Neutrophil (primary cell): ENCODE data around the gene GCH1.
"Not testable (repeated sequence)": the region's sequence is repeated elsewhere in the genome, so short reads cannot be mapped to it uniquely, and the experiment has no call there.

Experiments
- H3K27ac ChIP-seq: fragments of 200-600 bp; sonication (generic); 2 replicates; pipeline ENCODE4 v1.5.1; 2016; ENCODE audit warnings: mild to moderate bottlenecking, moderate library complexity
- H3K27me3 ChIP-seq: fragments of 200-600 bp; sonication (generic); 2 replicates; pipeline ENCODE4 v1.6.0; 2016; ENCODE audit warnings: mild to moderate bottlenecking
- H3K36me3 ChIP-seq: fragments of 200-600 bp; sonication (generic); 2 replicates; pipeline ENCODE4 v1.5.1; 2017
- H3K4me1 ChIP-seq, 2 experiments: fragments of 200-600 bp in 1 of 2; sonication (generic) in 1 of 2; 1 replicate in 1 of 2; 2 replicates in 1 of 2; pipeline versions ENCODE4 v1.5.1 to v1.6.1; 2013 to 2016; ENCODE audit warnings: low read depth in 1 of 2, low read length in 1 of 2, mild to moderate bottlenecking in 1 of 2, moderate library complexity in 1 of 2; ENCODE audit not compliant: control insufficient read depth in 1 of 2, insufficient read depth in 1 of 2
- H3K4me3 ChIP-seq, 2 experiments: fragments of 200-600 bp in 1 of 2; sonication (generic) in 1 of 2; 1 replicate in 1 of 2; 2 replicates in 1 of 2; pipeline ENCODE4 v1.5.1; 2013 to 2016; ENCODE audit warnings: low read depth in 1 of 2, low read length in 1 of 2, mild to moderate bottlenecking in 1 of 2, moderate library complexity in 1 of 2
- H3K9me3 ChIP-seq: fragments of 200-600 bp; sonication (generic); 2 replicates; pipeline ENCODE4 v1.5.1; 2016
- TF ChIP-seq, protein P1 (sequence below): fragments of 200-600 bp; sonication (generic); IDR thresholded peaks from 2 replicates; pipeline ENCODE4 v1.5.1; 2016; ENCODE audit warnings: antibody characterized with exemption

GCH1 gene

DNA sequence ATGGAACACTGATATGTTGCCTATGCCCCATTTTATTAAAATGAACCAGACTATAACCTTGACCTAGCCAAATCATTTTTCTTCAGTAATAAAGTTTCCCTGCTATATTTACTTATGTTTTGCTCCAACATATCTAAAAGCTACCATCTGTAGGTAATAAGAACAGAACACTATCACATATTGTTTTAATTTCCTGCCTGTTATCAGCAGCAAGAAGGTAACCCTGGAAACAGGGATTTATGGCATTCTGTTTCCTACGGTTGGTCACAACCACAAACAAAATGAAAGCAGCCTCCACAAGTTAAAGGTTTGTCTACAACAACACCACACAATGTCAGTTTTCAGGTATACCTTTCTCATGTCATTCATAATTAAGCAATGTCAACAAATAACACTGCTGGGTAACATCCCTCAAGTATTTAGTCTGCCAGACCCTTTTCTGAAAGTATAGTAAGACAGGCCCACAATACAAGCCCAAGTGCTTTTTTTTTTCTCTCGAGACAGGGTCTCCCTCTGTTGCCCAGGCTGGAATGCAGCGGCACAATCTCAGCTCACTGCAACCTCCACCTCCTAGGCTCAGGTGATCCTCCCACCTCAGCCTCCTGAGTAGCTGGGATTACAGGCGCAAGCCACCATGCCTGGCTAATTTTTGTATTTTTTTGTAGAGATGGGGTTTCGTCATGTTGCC, 25.5 kb downstream of the GCH1 start:
- Histone ChIP-seq H3K4me3 (no peak overlapping the region), H3K27ac (no peak overlapping the region), H3K4me1 (peaks cover 0 to 8% of the 10 kb centered on the region in 2 experiments), H3K27me3 (no peaks in the 10 kb centered on the region), H3K9me3 (no peaks in the 10 kb centered on the region), H3K36me3 (no peaks in the 10 kb centered on the region)
- TF ChIP-seq, protein P1, sequence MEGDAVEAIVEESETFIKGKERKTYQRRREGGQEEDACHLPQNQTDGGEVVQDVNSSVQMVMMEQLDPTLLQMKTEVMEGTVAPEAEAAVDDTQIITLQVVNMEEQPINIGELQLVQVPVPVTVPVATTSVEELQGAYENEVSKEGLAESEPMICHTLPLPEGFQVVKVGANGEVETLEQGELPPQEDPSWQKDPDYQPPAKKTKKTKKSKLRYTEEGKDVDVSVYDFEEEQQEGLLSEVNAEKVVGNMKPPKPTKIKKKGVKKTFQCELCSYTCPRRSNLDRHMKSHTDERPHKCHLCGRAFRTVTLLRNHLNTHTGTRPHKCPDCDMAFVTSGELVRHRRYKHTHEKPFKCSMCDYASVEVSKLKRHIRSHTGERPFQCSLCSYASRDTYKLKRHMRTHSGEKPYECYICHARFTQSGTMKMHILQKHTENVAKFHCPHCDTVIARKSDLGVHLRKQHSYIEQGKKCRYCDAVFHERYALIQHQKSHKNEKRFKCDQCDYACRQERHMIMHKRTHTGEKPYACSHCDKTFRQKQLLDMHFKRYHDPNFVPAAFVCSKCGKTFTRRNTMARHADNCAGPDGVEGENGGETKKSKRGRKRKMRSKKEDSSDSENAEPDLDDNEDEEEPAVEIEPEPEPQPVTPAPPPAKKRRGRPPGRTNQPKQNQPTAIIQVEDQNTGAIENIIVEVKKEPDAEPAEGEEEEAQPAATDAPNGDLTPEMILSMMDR, result no peak

DNA sequence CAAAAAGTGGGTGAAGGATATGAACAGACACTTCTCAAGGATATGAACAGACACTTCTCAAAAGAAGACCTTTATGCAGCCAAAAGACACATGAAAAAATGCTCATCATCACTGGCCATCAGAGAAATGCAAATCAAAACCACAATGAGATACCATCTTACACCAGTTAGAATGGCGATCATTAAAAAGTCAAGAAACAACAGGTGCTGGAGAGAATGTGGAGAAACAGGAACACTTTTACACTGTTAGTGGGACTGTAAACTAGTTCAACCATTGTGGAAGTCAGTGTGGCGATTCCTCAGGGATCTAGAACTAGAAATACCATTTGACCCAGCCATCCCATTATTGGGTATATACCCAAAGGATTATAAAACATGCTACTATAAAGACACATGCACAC, 27.0 kb downstream of the GCH1 start:
- H3K9me3 ChIP-seq, H3K4me1 ChIP-seq, H3K4me3 ChIP-seq, H3K27ac ChIP-seq, H3K27me3 ChIP-seq, H3K36me3 ChIP-seq: not testable (repeated sequence)

DNA sequence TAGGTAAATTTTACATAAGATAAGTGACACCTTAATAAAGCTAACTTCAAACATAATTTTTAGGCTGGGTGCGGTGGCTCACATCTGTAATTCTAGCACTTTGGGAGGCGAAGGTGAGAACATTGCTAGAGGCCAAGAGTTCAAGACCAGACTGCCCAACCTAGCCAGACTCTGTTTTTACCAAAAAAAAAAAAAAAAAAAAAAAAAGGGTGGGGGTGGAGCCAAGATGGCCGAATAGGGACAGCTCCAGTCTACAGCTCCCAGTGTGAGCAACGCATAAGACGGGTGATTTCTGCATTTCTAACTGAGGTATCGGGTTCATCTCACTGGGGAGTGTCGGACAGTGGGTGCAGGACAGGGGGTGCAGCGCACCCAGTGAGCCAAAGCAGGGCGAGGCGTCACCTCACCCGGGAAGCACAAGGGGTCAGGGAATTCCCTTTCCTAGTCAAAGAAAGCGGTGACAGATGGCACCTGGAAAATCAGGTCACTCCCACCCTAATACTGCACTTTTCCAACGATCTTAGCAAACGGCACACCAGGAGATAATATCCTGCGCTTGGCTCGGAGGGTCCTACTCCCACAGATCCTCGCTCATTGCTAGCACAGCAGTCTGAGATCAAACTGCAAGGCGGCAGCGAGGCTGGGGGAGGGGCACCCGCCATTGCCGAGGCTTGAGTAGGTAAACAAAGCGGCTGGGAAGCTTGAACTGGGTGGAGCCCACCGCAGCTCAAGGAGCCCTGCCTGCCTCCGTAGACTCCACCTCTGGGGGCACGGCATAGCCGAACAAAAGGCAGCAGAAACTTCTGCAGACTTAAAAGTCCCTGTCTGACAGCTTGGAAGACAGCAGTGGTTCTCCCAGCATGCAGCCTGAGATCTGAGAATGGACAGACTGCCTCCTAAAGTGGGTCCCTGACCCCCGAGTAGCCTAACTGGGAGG, 32.2 kb downstream of the GCH1 start:
- not testable (repeated sequence) for H3K4me1 ChIP-seq, H3K4me3 ChIP-seq, H3K27ac ChIP-seq, H3K27me3 ChIP-seq, H3K36me3 ChIP-seq, H3K9me3 ChIP-seq

DNA sequence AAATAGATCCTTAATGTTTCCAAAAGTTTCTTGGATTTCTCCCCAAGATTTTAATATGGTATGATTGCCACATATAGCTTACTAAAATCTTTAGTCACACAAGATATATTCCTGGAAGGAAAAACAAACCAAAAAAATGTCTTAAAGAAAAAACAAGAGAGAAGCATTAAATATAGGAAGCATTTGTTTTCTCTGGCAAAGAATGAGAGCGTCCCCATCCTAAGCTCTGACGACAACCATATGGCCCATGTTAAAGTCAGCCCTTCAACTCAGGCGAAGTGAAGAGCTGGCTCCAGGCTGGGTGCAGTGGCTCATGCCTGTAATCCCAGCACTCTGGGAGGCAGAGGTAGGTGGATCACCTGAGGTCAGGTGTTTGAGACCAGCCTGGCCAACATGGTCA, 35.6 kb downstream of the GCH1 start:
- Histone ChIP-seq H3K4me1 (no peaks in the 10 kb centered on the region), H3K36me3 (peaks cover 9% of the 10 kb centered on the region), H3K9me3 (no peaks in the 10 kb centered on the region), H3K27ac (no peak overlapping the region), H3K27me3 (no peaks in the 10 kb centered on the region), H3K4me3 (no peak overlapping the region)
- TF ChIP-seq, protein P1, result no peak

DNA sequence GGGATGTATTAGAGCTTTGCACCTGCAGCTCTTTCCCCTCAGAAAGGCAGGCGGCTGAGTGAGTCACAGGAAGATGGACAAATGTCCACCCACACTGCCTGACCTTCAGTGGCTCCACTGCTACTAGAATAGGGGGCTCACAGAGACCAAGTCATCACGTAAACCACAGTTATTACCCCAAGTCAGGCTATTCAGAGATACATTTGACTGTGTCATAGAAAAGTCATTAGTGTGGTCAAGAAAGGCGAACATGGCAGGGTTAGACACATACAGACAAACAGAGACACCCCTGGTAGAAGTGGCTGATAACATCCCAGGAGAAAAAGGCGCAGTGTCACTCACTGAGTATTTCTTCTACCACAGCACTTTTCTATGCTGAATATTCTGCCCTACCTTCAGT, 36.0 kb downstream of the GCH1 start:
- Histone ChIP-seq H3K27me3 (no peaks in the 10 kb centered on the region), H3K9me3 (no peaks in the 10 kb centered on the region), H3K4me3 (no peak overlapping the region), H3K4me1 (no peaks in the 10 kb centered on the region), H3K36me3 (peaks cover 9% of the 10 kb centered on the region), H3K27ac (no peak overlapping the region)
- TF ChIP-seq, protein P1, result no peak

DNA sequence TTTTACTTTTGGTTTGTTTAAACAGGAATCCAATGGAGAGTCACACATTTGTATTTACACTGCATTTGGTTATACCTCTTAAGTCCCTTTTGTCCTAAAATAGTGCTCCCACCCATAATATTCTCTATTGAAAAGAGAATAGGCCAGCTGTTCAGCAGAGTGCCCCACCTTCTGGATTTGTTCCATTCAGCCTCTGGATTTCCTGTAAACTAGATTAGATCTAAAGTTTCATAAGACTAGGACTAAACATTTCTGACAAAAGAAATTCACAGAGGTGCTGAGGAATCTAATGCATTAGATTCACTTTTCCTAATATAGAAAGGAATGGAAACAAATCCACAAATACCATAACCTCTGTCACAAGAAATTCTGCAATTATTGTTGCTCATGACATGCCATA, 38.1 kb downstream of the GCH1 start:
- H3K9me3 ChIP-seq, result no peaks in the 10 kb centered on the region
- no peak overlapping the region for H3K27ac ChIP-seq
- no peak overlapping the region for H3K4me3 ChIP-seq
- H3K36me3 ChIP-seq, result peaks cover 9% of the 10 kb centered on the region
- H3K27me3 ChIP-seq, result no peaks in the 10 kb centered on the region
- no peaks in the 10 kb centered on the region for H3K4me1 ChIP-seq
- TF ChIP-seq, protein P1, result no peak
